ENCODE measurements around the gene CIAO1.
A peak's percentile ranks its signal among the peaks of the same experiment; 100 is the strongest.
"Not testable (repeated sequence)": the region's sequence is repeated elsewhere in the genome, so short reads cannot be mapped to it uniquely, and the experiment has no call there.

Gene CIAO1

GRCh38 chr2:96274355-96275056 is 8.5 kb downstream of the CIAO1 start:
- DNase-seq = no peak

GRCh38 chr2:96276787-96277499 is 10.9 kb downstream of the CIAO1 start:
- no peak for DNase-seq

GRCh38 chr2:96287273-96287856 is 21.3 kb downstream of the CIAO1 start:
- no peak for DNase-seq

GRCh38 chr2:96291751-96292150 is 25.7 kb downstream of the CIAO1 start:
- no peak for DNase-seq

GRCh38 chr2:96294271-96294670 is 28.2 kb downstream of the CIAO1 start:
- DNase-seq = not testable (repeated sequence)

GRCh38 chr2:96296925-96297324 is 30.9 kb downstream of the CIAO1 start:
- no peak for DNase-seq

GRCh38 chr2:96301865-96302264 is 35.8 kb downstream of the CIAO1 start:
- no peak for DNase-seq

- no peak for DNase-seq
Measured at GRCh38 chr2:96304606-96305005, 38.6 kb downstream of the CIAO1 start.

- peak; percentile 87 for DNase-seq
Measured at GRCh38 chr2:96305091-96305978, 39.3 kb downstream of the CIAO1 start, which contains the start of gene SNRNP200. SNRNP200 (minus strand) TSS chr2:96305546; CDS start chr2:96305437, 109 bp downstream.

GRCh38 chr2:96305979-96306308 is 39.9 kb downstream of the CIAO1 start:
- DNase-seq = no peak

- no peak for DNase-seq
Measured at GRCh38 chr2:96306370-96306769, 40.3 kb downstream of the CIAO1 start.

- no peak for DNase-seq
Measured at GRCh38 chr2:96308248-96308647, 42.2 kb downstream of the CIAO1 start.

GRCh38 chr2:96315005-96315399 is 49.0 kb downstream of the CIAO1 start:
- DNase-seq = no peak

- DNase-seq = no peak
Measured at GRCh38 chr2:96315400-96316071, 49.5 kb downstream of the CIAO1 start.

- DNase-seq = no peak
Measured at GRCh38 chr2:96316999-96317398, 51.0 kb downstream of the CIAO1 start.

GRCh38 chr2:96317584-96317997 is 51.6 kb downstream of the CIAO1 start:
- no peak for DNase-seq

- DNase-seq = no peak
Measured at GRCh38 chr2:96318723-96319122, 52.7 kb downstream of the CIAO1 start.

GRCh38 chr2:96319396-96319795 is 53.4 kb downstream of the CIAO1 start:
- no peak for DNase-seq

- DNase-seq = no peak
Measured at GRCh38 chr2:96320326-96320725, 54.3 kb downstream of the CIAO1 start.

GRCh38 chr2:96320728-96321622 is 55.0 kb downstream of the CIAO1 start:
- peak; percentile 79 for DNase-seq
